ENCODE measurements around the gene DOK5.

The DOK5 gene

DNA sequence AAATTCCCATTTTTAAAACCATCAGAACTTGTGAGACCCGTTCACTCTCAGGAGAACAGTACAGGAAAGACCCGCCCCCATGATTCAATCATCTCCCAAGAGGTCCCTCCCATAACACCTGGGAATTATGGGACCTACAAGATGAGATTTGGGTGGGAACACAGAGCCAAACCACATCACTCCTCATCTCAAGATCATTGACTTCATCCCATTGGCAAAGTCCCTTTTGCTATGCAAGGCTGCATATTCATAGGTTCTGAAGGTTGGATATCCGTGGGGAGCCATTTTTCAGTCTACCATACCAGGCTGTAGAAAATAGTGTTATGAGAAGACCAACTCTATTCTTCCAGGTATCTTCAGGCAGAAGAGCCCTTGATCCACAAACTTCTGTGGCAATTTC is 219.1 kb downstream of the DOK5 start:
- Histone ChIP-seq H2AFZ (ENCODE audit: low read length) (no peak overlapping the region), H3K4me2 (ENCODE audit: low read depth, low read length) (no peak overlapping the region), H3K9me3 (replicated peaks; ENCODE audit: insufficient read depth, low read length) (no peaks in the 10 kb centered on the region), H3K27ac (ENCODE audit: low read length) (no peak overlapping the region), H3K27me3 (replicated peaks; ENCODE audit: insufficient read depth, low read length) (no peaks in the 10 kb centered on the region), H3F3A (ENCODE audit: insufficient read depth, low read length) (no peaks in the 10 kb centered on the region), H3K9ac (ENCODE audit: low read length) (no peak overlapping the region), H3K36me3 (replicated peaks; ENCODE audit: insufficient read depth, low read length) (no peaks in the 10 kb centered on the region), H3K79me2 (ENCODE audit: low read length) (no peaks in the 10 kb centered on the region), H3K4me1 (ENCODE audit: low read length) (peaks cover 21% of the 10 kb centered on the region), H3K9me2 (replicated peaks; ENCODE audit: insufficient read depth, low read length) (no peaks in the 10 kb centered on the region), H3K4me3 (ENCODE audit: low read length) (no peak overlapping the region), H4K20me1 (ENCODE audit: insufficient read depth, low read length) (no peaks in the 10 kb centered on the region)
- TF ChIP-seq EZH2phosphoT487 (IDR thresholded peaks at IDR 0.05; ENCODE audit: low read length) (no peak), EZH2 (optimal IDR thresholded peaks at IDR 0.05; ENCODE audit: low read depth, low read length) (no peak)
- TF ChIP-seq, protein P1, sequence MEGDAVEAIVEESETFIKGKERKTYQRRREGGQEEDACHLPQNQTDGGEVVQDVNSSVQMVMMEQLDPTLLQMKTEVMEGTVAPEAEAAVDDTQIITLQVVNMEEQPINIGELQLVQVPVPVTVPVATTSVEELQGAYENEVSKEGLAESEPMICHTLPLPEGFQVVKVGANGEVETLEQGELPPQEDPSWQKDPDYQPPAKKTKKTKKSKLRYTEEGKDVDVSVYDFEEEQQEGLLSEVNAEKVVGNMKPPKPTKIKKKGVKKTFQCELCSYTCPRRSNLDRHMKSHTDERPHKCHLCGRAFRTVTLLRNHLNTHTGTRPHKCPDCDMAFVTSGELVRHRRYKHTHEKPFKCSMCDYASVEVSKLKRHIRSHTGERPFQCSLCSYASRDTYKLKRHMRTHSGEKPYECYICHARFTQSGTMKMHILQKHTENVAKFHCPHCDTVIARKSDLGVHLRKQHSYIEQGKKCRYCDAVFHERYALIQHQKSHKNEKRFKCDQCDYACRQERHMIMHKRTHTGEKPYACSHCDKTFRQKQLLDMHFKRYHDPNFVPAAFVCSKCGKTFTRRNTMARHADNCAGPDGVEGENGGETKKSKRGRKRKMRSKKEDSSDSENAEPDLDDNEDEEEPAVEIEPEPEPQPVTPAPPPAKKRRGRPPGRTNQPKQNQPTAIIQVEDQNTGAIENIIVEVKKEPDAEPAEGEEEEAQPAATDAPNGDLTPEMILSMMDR (IDR thresholded peaks at IDR 0.05; ENCODE audit: low read length): no peak
- DNase-seq: no peak

DNA sequence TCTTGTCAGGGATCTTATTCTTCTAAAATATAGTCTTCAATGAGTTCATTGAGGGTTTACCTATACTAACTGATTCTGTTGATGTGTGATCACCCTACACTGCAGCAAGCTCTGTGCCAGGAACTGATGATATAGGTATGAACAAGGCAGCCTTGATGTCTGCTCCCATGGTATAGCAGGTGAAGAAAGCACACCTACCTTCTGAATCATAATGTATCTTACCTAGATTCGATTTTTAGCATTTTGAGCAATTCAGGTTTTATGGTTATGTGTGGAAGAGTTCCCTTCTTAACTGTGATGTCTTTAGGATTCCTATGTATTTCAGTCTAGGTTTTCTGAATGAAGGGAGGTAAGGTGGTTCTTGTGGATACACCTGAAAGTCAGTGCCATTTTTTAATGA is 223.0 kb downstream of the DOK5 start:
- H3K27me3 ChIP-seq (replicated peaks; ENCODE audit: insufficient read depth, low read length): no peaks in the 10 kb centered on the region
- H3K36me3 ChIP-seq (replicated peaks; ENCODE audit: insufficient read depth, low read length): no peaks in the 10 kb centered on the region
- H3K4me1 ChIP-seq (ENCODE audit: low read length): peaks cover 25% of the 10 kb centered on the region
- no peak overlapping the region for H3K4me3 ChIP-seq (ENCODE audit: low read length)
- no peak overlapping the region for H3K4me2 ChIP-seq (ENCODE audit: low read depth, low read length)
- no peak overlapping the region for H3K9ac ChIP-seq (ENCODE audit: low read length)
- peaks cover 10% of the 10 kb centered on the region for H3F3A ChIP-seq (ENCODE audit: insufficient read depth, low read length)
- TF ChIP-seq EZH2phosphoT487 (IDR thresholded peaks at IDR 0.05; ENCODE audit: low read length): no peak
- TF ChIP-seq, protein P1 (IDR thresholded peaks at IDR 0.05; ENCODE audit: low read length): no peak
- TF ChIP-seq EZH2 (optimal IDR thresholded peaks at IDR 0.05; ENCODE audit: low read depth, low read length): no peak
- no peaks in the 10 kb centered on the region for H3K9me3 ChIP-seq (replicated peaks; ENCODE audit: insufficient read depth, low read length)
- H4K20me1 ChIP-seq (ENCODE audit: insufficient read depth, low read length): no peaks in the 10 kb centered on the region
- DNase-seq: no peak
- no peaks in the 10 kb centered on the region for H3K79me2 ChIP-seq (ENCODE audit: low read length)
- no peak overlapping the region for H3K27ac ChIP-seq (ENCODE audit: low read length)
- no peaks in the 10 kb centered on the region for H3K9me2 ChIP-seq (replicated peaks; ENCODE audit: insufficient read depth, low read length)
- H2AFZ ChIP-seq (ENCODE audit: low read length): no peak overlapping the region
